Upper lobe of left lung (tissue), 6 donors: ENCODE measurements around the gene SMAD3. TPM values are rescaled to one million over a fixed set of nuclear protein-coding genes. Genes with fewer than 3 reads are reported as not detected.

ENCODE experiments used
- ATAC-seq, 2 donors: fragments of 200-7000 bp; cut with Tn5 transposase; one replicate each; pipeline ENCODE4 v1.9.1; 2022; ENCODE audit warnings: mild to moderate bottlenecking in 2 of 2, moderate library complexity in 2 of 2; ENCODE audit not compliant: low FRiP score in 2 of 2
- DNase-seq, 2 donors: peaks; one replicate each; pipeline ENCODE4 v3.0.0-alpha.2; 2019 to 2020
- H3K27ac ChIP-seq, 4 donors: fragments of 200-600 bp; sonication (generic); one replicate each; pipeline ENCODE4 v1.5.1; 2016 to 2019
- H3K27me3 ChIP-seq, 4 donors: fragments of 200-600 bp; sonication (generic); one replicate each; pipeline ENCODE4 v1.5.1; 2017 to 2019
- H3K36me3 ChIP-seq, 4 donors: fragments of 200-600 bp; sonication (generic); one replicate each; pipeline ENCODE4 v1.5.1; 2016 to 2019
- H3K4me1 ChIP-seq, 4 donors: fragments of 200-600 bp; sonication (generic); one replicate each; pipeline ENCODE4 v1.5.1; 2018 to 2019
- H3K4me3 ChIP-seq, 4 donors: fragments of 200-600 bp; sonication (generic); one replicate each; pipeline ENCODE4 v1.5.1; 2017 to 2019; ENCODE audit warnings: mild to moderate bottlenecking in 2 of 4, moderate library complexity in 1 of 4
- H3K9me3 ChIP-seq, 4 donors: fragments of 200-600 bp; sonication (generic); one replicate each; pipeline ENCODE4 v1.5.1; 2018 to 2019
- CTCF ChIP-seq, 6 experiments: fragments of 450-650 bp in 4 of 6; fragments of 200-600 bp in 2 of 6; sonication (generic) in 2 of 6; IDR thresholded peaks; one replicate each; pipeline ENCODE4 v1.5.1; 2016 to 2019; ENCODE audit warnings: antibody characterized with exemption in 6 of 6
- EP300 ChIP-seq, 4 donors: sonication (generic); formaldehyde crosslinking; IDR thresholded peaks; one replicate each; pipeline ENCODE4 v1.5.1; 2017; ENCODE audit warnings: antibody characterized with exemption in 4 of 4, control low read depth in 2 of 4
- POLR2A ChIP-seq, 4 donors: fragments of 450-650 bp; IDR thresholded peaks; one replicate each; pipeline ENCODE4 v1.5.1; 2016 to 2017; ENCODE audit warnings: antibody characterized with exemption in 4 of 4, mild to moderate bottlenecking in 2 of 4
- POLR2AphosphoS5 ChIP-seq, 2 donors: sonication (generic); formaldehyde crosslinking; IDR thresholded peaks; one replicate each; pipeline ENCODE4 v1.5.1; 2017; ENCODE audit warnings: antibody characterized with exemption in 2 of 2
- WGBS, 2 donors: methylation state at CpG; one replicate each; pipeline ENCODE4 v1.1.5; 2017 to 2018; 5-methylcytosine and 5-hydroxymethylcytosine counted together
- total RNA-seq, 6 donors: library from RNA; depleted of rRNA in 4 of 6; stranded (reverse); fragments of >200 nt in 4 of 6; gene quantifications; one replicate each; pipeline versions ENCODE4 v1.1.0 to v1.2.1, GENCODE V29; 2016 to 2021
- donor health status: DM: no; HTN: no; CAD: no; lungs with moderate emphysema.
- donor health status: DM: no; HTN: yes; CAD: no; lungs with severe emphysema.

Gene SMAD3
- total RNA-seq, 6 donors from 2014 or later, result 31.7 to 44.5 (median 36.3) TPM

GRCh38 chr15:67170143-67170925, 104.9 kb downstream of the SMAD3 start:
- H3K36me3 ChIP-seq, result peaks cover 0 to 39% (median 14%) of the 10 kb centered on the region in 4 donors
- ATAC-seq, result no peak
- no peaks in the 10 kb centered on the region for H3K27me3 ChIP-seq
- H3K4me1 ChIP-seq, result peaks cover 6 to 18% (median 8%) of the 10 kb centered on the region in 4 donors
- no peak overlapping the region for H3K27ac ChIP-seq
- H3K4me3 ChIP-seq, result no peak overlapping the region
- 74 to 85% methylated on average over 12 of the region's 12 CpGs for WGBS, 2 donors
- H3K9me3 ChIP-seq, result no peaks in the 10 kb centered on the region
- no peak for TF ChIP-seq EP300 (IDR thresholded peaks at IDR 0.05)
- DNase-seq, result no peak

GRCh38 chr15:67171471-67171870, 106.1 kb downstream of the SMAD3 start:
- H3K4me1 ChIP-seq, result peaks cover 17 to 29% (median 19%) of the 10 kb centered on the region in 4 donors
- WGBS, 2 donors, result 84 to 92% methylated on average over 4 of the region's 4 CpGs
- no peaks in the 10 kb centered on the region for H3K27me3 ChIP-seq
- H3K27ac ChIP-seq, result no peak overlapping the region
- DNase-seq (no peak), ATAC-seq (no peak)
- H3K36me3 ChIP-seq, result peaks cover 0 to 27% (median 10%) of the 10 kb centered on the region in 4 donors
- H3K4me3 ChIP-seq, result no peak overlapping the region
- no peaks in the 10 kb centered on the region for H3K9me3 ChIP-seq
- TF ChIP-seq POLR2A (IDR thresholded peaks at IDR 0.05), result no peak
- no peak for TF ChIP-seq POLR2AphosphoS5 (IDR thresholded peaks at IDR 0.05)
- no peak for TF ChIP-seq CTCF (IDR thresholded peaks at IDR 0.05)
- TF ChIP-seq EP300 (IDR thresholded peaks at IDR 0.05), result no peak

- ATAC-seq, result no peak
- Histone ChIP-seq H3K27ac (no peak overlapping the region), H3K36me3 (peaks cover 0 to 20% (median 9%) of the 10 kb centered on the region in 4 donors), H3K4me3 (no peak overlapping the region), H3K9me3 (no peaks in the 10 kb centered on the region), H3K4me1 (peaks cover 23 to 35% (median 25%) of the 10 kb centered on the region in 4 donors), H3K27me3 (no peaks in the 10 kb centered on the region)
- 93 to 94% methylated on average over 5 to 6 of the region's 6 CpGs for WGBS, 2 donors
- no peak for DNase-seq
- no peak for TF ChIP-seq CTCF (IDR thresholded peaks at IDR 0.05)
- no peak for TF ChIP-seq POLR2A (IDR thresholded peaks at IDR 0.05)
- TF ChIP-seq EP300 (IDR thresholded peaks at IDR 0.05), result no peak
- TF ChIP-seq POLR2AphosphoS5 (IDR thresholded peaks at IDR 0.05), result no peak
Observed at GRCh38 chr15:67172172-67172571, 106.8 kb downstream of the SMAD3 start.

- DNase-seq (no peak), ATAC-seq (no peak)
- TF ChIP-seq EP300 (IDR thresholded peaks at IDR 0.05), result no peak
- Histone ChIP-seq H3K4me3 (no peak overlapping the region), H3K36me3 (peaks cover 0 to 20% (median 9%) of the 10 kb centered on the region in 4 donors), H3K9me3 (no peaks in the 10 kb centered on the region), H3K27ac (no peak overlapping the region), H3K27me3 (no peaks in the 10 kb centered on the region), H3K4me1 (peaks cover 23 to 32% (median 27%) of the 10 kb centered on the region in 4 donors)
- 83 to 94% methylated on average over 8 of the region's 8 CpGs for WGBS, 2 donors
Observed at GRCh38 chr15:67173005-67173404, 107.6 kb downstream of the SMAD3 start.

- H3K27me3 ChIP-seq, result no peaks in the 10 kb centered on the region
- no peak for ATAC-seq
- H3K36me3 ChIP-seq, result peaks cover 0 to 20% (median 9%) of the 10 kb centered on the region in 4 donors
- DNase-seq, result no peak
- H3K9me3 ChIP-seq, result no peaks in the 10 kb centered on the region
- H3K27ac ChIP-seq, result no peak overlapping the region
- H3K4me3 ChIP-seq, result no peak overlapping the region
- TF ChIP-seq POLR2AphosphoS5 (IDR thresholded peaks at IDR 0.05) (no peak), CTCF (IDR thresholded peaks at IDR 0.05) (no peak), POLR2A (IDR thresholded peaks at IDR 0.05) (no peak), EP300 (IDR thresholded peaks at IDR 0.05) (no peak)
- H3K4me1 ChIP-seq, result peaks cover 25 to 34% (median 26%) of the 10 kb centered on the region in 4 donors
- 81 to 98% methylated on average over 8 of the region's 8 CpGs for WGBS, 2 donors
Observed at GRCh38 chr15:67173786-67174185, 108.4 kb downstream of the SMAD3 start.
